Measurements from ENCODE around the gene FDXR. TPM values are rescaled to one million over a fixed set of nuclear protein-coding genes. Genes with fewer than 3 reads are reported as not detected.

FDXR gene
- total and polyA plus RNA-seq, 9 of the 15 experiments (the other 6 are each of a cell fraction or from before 2014, with no cell fraction given) = 0.89 to 70.7 (median 30.9) TPM

DNA sequence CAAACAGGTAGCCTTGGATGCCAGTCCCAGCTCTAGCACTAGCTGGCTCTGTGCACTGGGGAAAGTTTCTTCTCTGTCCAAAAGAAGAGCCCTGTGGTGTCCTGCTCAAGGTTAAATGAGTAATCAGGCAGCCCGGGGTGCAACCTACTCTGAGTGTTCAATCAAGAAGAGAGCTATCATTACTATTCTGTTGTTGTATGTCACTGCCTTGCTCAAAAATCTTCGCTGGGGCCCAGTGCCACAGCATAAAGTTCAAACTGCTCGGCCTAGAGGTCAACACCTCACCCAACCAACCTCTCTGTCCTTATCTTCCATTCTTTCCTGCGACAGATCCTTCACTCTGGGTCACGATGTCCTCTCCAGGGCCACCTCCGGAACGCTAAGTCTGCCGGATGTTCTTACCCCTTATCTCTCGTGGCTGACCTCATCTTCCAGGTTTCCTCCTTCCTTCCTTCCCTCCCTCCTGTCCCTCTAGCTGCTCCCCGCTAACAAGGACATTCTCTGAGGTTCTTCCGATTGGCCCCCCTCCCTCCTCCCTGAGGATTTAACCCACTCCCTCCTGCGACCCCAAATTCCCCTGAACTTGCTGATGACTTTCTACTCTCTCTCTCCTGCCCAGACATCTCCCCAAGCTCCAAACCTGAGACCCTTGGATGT is 4.4 kb downstream of the FDXR start (continued):
- TF ChIP-seq ZNF696 (CRISPR knock-in tag; conservative IDR thresholded peaks at IDR 0.05) (0 out of 2 replicates have a peak, but pooled peaks have one; percentile 2), DPF2 (IDR thresholded peaks at IDR 0.05) (peak; percentile 97)
- TF ChIP-seq, protein P1, sequence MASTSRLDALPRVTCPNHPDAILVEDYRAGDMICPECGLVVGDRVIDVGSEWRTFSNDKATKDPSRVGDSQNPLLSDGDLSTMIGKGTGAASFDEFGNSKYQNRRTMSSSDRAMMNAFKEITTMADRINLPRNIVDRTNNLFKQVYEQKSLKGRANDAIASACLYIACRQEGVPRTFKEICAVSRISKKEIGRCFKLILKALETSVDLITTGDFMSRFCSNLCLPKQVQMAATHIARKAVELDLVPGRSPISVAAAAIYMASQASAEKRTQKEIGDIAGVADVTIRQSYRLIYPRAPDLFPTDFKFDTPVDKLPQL (IDR thresholded peaks at IDR 0.05; ENCODE audit: extremely low read depth, insufficient read length) = no peak
- TF ChIP-seq, protein P2, sequence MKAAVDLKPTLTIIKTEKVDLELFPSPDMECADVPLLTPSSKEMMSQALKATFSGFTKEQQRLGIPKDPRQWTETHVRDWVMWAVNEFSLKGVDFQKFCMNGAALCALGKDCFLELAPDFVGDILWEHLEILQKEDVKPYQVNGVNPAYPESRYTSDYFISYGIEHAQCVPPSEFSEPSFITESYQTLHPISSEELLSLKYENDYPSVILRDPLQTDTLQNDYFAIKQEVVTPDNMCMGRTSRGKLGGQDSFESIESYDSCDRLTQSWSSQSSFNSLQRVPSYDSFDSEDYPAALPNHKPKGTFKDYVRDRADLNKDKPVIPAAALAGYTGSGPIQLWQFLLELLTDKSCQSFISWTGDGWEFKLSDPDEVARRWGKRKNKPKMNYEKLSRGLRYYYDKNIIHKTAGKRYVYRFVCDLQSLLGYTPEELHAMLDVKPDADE (conservative IDR thresholded peaks at IDR 0.05; ENCODE audit: control insufficient read depth, low read depth, low read length) = no peak

DNA sequence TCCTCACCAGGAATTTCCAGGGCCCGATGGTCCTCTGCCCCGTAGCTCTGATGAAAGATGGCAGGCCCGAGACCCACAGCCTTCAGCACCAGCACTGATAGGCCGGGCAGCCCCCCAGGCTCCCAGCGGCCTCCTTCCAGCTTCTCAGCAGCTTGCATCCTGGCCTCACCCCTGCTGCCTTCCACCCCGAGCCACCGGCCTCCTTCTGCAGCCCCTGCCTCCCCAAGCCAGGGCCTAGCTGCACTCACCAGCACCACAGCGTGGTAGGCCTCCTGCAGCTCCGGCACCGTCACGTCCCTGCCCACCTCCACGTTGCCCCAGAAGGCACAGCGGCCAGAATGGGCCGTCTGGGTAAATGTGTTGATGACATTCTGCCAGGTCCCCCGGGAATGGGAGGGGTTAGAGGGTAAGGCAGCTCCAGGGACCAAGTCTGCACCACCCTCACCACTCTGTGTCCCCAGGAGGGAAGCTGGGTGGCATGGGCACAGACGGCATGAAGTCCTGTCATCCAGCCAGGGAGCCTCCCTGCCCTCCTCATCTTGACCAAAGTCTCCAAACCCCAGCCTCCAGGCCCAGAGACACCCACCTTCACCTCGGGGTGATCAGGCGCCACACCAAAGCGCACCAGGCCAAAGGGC is 6.5 kb downstream of the FDXR start:
- Histone ChIP-seq H3K79me2 (ENCODE audit: control insufficient read depth, insufficient read depth, low read length) (peaks cover 12% of the 10 kb centered on the region; the same call in 2 of the 3 replicates), H3K36me3 (ENCODE audit: control insufficient read depth, insufficient read depth, low read length) (peaks cover 58% of the 10 kb centered on the region; the same call in 2 of the 3 replicates), H3K4me3 (no peak overlapping the region), H3K27ac (ENCODE audit: extremely low read depth, low read depth, low read length) (no peak overlapping the region), H3K27me3 (ENCODE audit: control insufficient read depth in 2 of 2, insufficient read depth in 2 of 2, low read length in 2 of 2) (no peaks in the 10 kb centered on the region), H2AFZ (ENCODE audit: low read depth, low read length) (no peak overlapping the region), H3K9me1 (ENCODE audit: control insufficient read depth, insufficient read depth, low read length) (no peaks in the 10 kb centered on the region), H4K20me1 (replicated peaks; ENCODE audit: control insufficient read depth, insufficient read depth, low read length) (no peaks in the 10 kb centered on the region), H3K9ac (ENCODE audit: insufficient read depth in 1 of 2, low read depth in 2 of 2, low read length in 2 of 2) (peak overlapping the region in 1 of 2 experiments; percentile 65; a peak in 1 of 4 replicates), H3K4me2 (ENCODE audit: insufficient read depth, low read length) (no peak overlapping the region), H3K9me3 (replicated peaks; ENCODE audit: control insufficient read depth, insufficient read depth, low read depth, low read length) (no peaks in the 10 kb centered on the region), H3K4me1 (replicated peaks in 1 of 2; ENCODE audit: control insufficient read depth in 2 of 2, insufficient read depth in 2 of 2, low read length in 2 of 2) (peaks cover 43 to 75% of the 10 kb centered on the region in 2 experiments)
- TF ChIP-seq RBFOX2 (IDR thresholded peaks at IDR 0.05; ENCODE audit: low read depth, low read length) (peak; percentile 54; the same call in 1 of the 2 replicates), GTF2F1 (IDR thresholded peaks at IDR 0.05; ENCODE audit: low read depth, low read length) (no peak), NR2F6 (CRISPR knock-in tag; IDR thresholded peaks at IDR 0.05) (no peak)
- no TSS peak for BruUV-seq (replicated peaks)
- DNase-seq (ENCODE audit: extremely low read depth in 1 of 4, low spot score in 3 of 4) = no peak
- ChIA-PET POLR2A (interaction anchor here (0.9 to 1.8 kb wide), 5 partner anchors 10 to 94 kb away, joined by 3 to 8 read pairs (median 4); no protein-coding TSS in a partner anchor), CTCF (ENCODE audit: low intra/inter-chr PET ratio) (interaction anchor here (2.1 kb wide), 1 partner anchor 74 kb away, joined by 19 read pairs; no protein-coding TSS in a partner anchor)
- no peak for ATAC-seq
- 83% methylated on average over 12 of the region's 19 CpGs for WGBS (ENCODE audit: insufficient coverage, low coverage, missing lambda C conversion rate)
- no peak for FAIRE-seq
- in situ Hi-C loops (cut with MboI) (no loop called here), intact Hi-C loops (cut with micrococcal nuclease) (loop anchor here (5.0 kb wide), 2 partner anchors 91 to 119 kb away; partner anchors contain the start of gene NHERF1)
